SIG-M5 treated with dmso at 0.1 percent for 504 hours (cell line): Measurements from ENCODE around the gene MAFB.

Experiments used
- DNase-seq: peaks from one replicate; lab custom pipeline; 2025; ENCODE audit not compliant: unreplicated experiment; lab: John Stamatoyannopoulos, UW

MAFB gene

GRCh38 chr20:40663304-40663790 is 25.7 kb downstream of the MAFB start:
- DNase-seq = no peak

- no peak for DNase-seq
Measured at GRCh38 chr20:40659567-40659966, 29.5 kb downstream of the MAFB start.

- DNase-seq = no peak
Measured at GRCh38 chr20:40658509-40658908, 30.5 kb downstream of the MAFB start.

GRCh38 chr20:40657526-40657925 is 31.5 kb downstream of the MAFB start:
- DNase-seq = no peak

- no peak for DNase-seq
Measured at GRCh38 chr20:40655451-40655850, 33.6 kb downstream of the MAFB start.

GRCh38 chr20:40654876-40655275 is 34.2 kb downstream of the MAFB start:
- DNase-seq = no peak

- no peak for DNase-seq
Measured at GRCh38 chr20:40652441-40652987, 36.5 kb downstream of the MAFB start.

GRCh38 chr20:40651151-40651550 is 37.9 kb downstream of the MAFB start:
- no peak for DNase-seq

- DNase-seq = no peak
Measured at GRCh38 chr20:40650707-40651106, 38.3 kb downstream of the MAFB start.

- DNase-seq = no peak
Measured at GRCh38 chr20:40648210-40649072, 40.6 kb downstream of the MAFB start.

- no peak for DNase-seq
Measured at GRCh38 chr20:40646813-40647212, 42.2 kb downstream of the MAFB start.

- DNase-seq = no peak
Measured at GRCh38 chr20:40646361-40646760, 42.7 kb downstream of the MAFB start.

GRCh38 chr20:40644863-40645262 is 44.2 kb downstream of the MAFB start:
- no peak for DNase-seq

- no peak for DNase-seq
Measured at GRCh38 chr20:40643891-40644290, 45.1 kb downstream of the MAFB start.

GRCh38 chr20:40641809-40642208 is 47.2 kb downstream of the MAFB start:
- DNase-seq = no peak

- DNase-seq = no peak
Measured at GRCh38 chr20:40641202-40641601, 47.8 kb downstream of the MAFB start.

GRCh38 chr20:40640667-40641066 is 48.4 kb downstream of the MAFB start:
- DNase-seq = no peak

- no peak for DNase-seq
Measured at GRCh38 chr20:40639676-40640355, 49.2 kb downstream of the MAFB start.

GRCh38 chr20:40639132-40639531 is 49.9 kb downstream of the MAFB start:
- no peak for DNase-seq

GRCh38 chr20:40638414-40638813 is 50.6 kb downstream of the MAFB start:
- DNase-seq = no peak

GRCh38 chr20:40637176-40637575 is 51.9 kb downstream of the MAFB start:
- no peak for DNase-seq

- no peak for DNase-seq
Measured at GRCh38 chr20:40636486-40636885, 52.5 kb downstream of the MAFB start.
